Stimulated activated CD4-positive, alpha-beta T cell treated with anti-CD3 and anti-CD28 coated beads, Interleukin-2, amount 100 ng/mL, for 4 hours (primary cell): Measurements from ENCODE around the gene KRTAP5-2.
"Not testable (repeated sequence)": the region's sequence is repeated elsewhere in the genome, so short reads cannot be mapped to it uniquely, and the experiment has no call there.

Experiments
- DNase-seq: peaks from one replicate; pipeline ENCODE4 v3.0.0-alpha.2; 2020; ENCODE audit warnings: low read depth

The KRTAP5-2 gene

GRCh38 chr11:1628506-1629325 is 30.6 kb upstream of the KRTAP5-2 start:
- DNase-seq: peak; percentile 24

GRCh38 chr11:1625541-1625940 is 27.4 kb upstream of the KRTAP5-2 start:
- no peak for DNase-seq

GRCh38 chr11:1624621-1625020 is 26.5 kb upstream of the KRTAP5-2 start:
- no peak for DNase-seq

- no peak for DNase-seq
Measured at GRCh38 chr11:1623716-1624115, 25.6 kb upstream of the KRTAP5-2 start.

GRCh38 chr11:1622086-1622485 is 24.0 kb upstream of the KRTAP5-2 start, which contains the start of gene KRTAP5-4:
Gene KRTAP5-4, minus strand, starts transcription at chr11:1622138. Its CDS starts 45 bp downstream, at chr11:1622093.
- no peak for DNase-seq

GRCh38 chr11:1619449-1619848 is 21.4 kb upstream of the KRTAP5-2 start:
- no peak for DNase-seq

GRCh38 chr11:1618231-1618630 is 20.1 kb upstream of the KRTAP5-2 start:
- DNase-seq: no peak

GRCh38 chr11:1608363-1608762 is 10.3 kb upstream of the KRTAP5-2 start, which contains the start of gene KRTAP5-3:
Gene KRTAP5-3, minus strand, starts transcription at chr11:1608463. Its CDS starts 78 bp downstream, at chr11:1608385.
- no peak for DNase-seq

- DNase-seq: not testable (repeated sequence)
Measured at GRCh38 chr11:1607901-1608300, 9.8 kb upstream of the KRTAP5-2 start.

GRCh38 chr11:1607156-1607845 is 9.2 kb upstream of the KRTAP5-2 start:
- not testable (repeated sequence) for DNase-seq

GRCh38 chr11:1605923-1606322 is 7.8 kb upstream of the KRTAP5-2 start:
- DNase-seq: not testable (repeated sequence)

- no peak for DNase-seq
Measured at GRCh38 chr11:1604711-1605110, 6.6 kb upstream of the KRTAP5-2 start.

GRCh38 chr11:1604181-1604580 is 6.1 kb upstream of the KRTAP5-2 start:
- no peak for DNase-seq

- DNase-seq: no peak
Measured at GRCh38 chr11:1603629-1604028, 5.5 kb upstream of the KRTAP5-2 start.

GRCh38 chr11:1601663-1602062 is 3.6 kb upstream of the KRTAP5-2 start:
- not testable (repeated sequence) for DNase-seq

GRCh38 chr11:1600626-1601025 is 2.5 kb upstream of the KRTAP5-2 start:
- DNase-seq: no peak

- no peak for DNase-seq
Measured at GRCh38 chr11:1598816-1599215, 722 bp upstream of the KRTAP5-2 start.

GRCh38 chr11:1598406-1598805 is 312 bp upstream of the KRTAP5-2 start:
- DNase-seq: not testable (repeated sequence)

GRCh38 chr11:1597331-1597993 is 632 bp downstream of the KRTAP5-2 start:
- DNase-seq: no peak

GRCh38 chr11:1596576-1597121 is 1.4 kb downstream of the KRTAP5-2 start:
- not testable (repeated sequence) for DNase-seq

- not testable (repeated sequence) for DNase-seq
Measured at GRCh38 chr11:1595994-1596575, 2.0 kb downstream of the KRTAP5-2 start.

- no peak for DNase-seq
Measured at GRCh38 chr11:1592628-1593027, 5.5 kb downstream of the KRTAP5-2 start.
